ENCODE data around the gene CHCHD3.

The CHCHD3 gene

DNA sequence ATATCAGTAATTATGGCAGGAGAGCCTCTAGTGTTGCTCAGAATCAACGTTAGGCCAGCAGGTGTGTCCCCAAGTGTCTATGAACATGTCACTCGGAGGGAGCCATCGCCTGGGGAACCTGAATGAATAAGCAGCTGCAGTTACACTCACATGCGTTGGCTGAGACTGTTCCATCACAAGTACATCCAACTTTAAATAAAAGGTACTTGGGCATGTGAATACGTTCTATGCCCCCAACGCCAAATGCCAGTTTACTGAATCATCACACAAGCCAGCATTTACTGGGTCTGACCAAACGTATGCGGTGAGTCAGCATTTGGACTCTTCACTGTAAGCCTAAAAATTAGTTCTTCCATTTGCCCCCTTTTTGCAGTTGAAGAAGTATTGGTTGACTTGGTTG is 298.1 kb downstream of the CHCHD3 start:
- no peak overlapping the region for H3K4me3 ChIP-seq (ENCODE audit: low read depth, low read length)
- peak; percentile 84 for DNase-seq (ENCODE audit: low read depth)
- in situ Hi-C loops (cut with HindIII; ENCODE audit: low sequenced_read_pairs): no loop called here

GRCh38 chr7:132782777-132783640 is 298.9 kb downstream of the CHCHD3 start:
- in situ Hi-C loops (cut with HindIII; ENCODE audit: low sequenced_read_pairs): no loop called here

More for the DNA sequence above, 298.1 kb downstream of the CHCHD3 start:
- TF ChIP-seq, protein P1, sequence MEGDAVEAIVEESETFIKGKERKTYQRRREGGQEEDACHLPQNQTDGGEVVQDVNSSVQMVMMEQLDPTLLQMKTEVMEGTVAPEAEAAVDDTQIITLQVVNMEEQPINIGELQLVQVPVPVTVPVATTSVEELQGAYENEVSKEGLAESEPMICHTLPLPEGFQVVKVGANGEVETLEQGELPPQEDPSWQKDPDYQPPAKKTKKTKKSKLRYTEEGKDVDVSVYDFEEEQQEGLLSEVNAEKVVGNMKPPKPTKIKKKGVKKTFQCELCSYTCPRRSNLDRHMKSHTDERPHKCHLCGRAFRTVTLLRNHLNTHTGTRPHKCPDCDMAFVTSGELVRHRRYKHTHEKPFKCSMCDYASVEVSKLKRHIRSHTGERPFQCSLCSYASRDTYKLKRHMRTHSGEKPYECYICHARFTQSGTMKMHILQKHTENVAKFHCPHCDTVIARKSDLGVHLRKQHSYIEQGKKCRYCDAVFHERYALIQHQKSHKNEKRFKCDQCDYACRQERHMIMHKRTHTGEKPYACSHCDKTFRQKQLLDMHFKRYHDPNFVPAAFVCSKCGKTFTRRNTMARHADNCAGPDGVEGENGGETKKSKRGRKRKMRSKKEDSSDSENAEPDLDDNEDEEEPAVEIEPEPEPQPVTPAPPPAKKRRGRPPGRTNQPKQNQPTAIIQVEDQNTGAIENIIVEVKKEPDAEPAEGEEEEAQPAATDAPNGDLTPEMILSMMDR (IDR thresholded peaks at IDR 0.05; ENCODE audit: low read depth, low read length, missing control alignments): no peak

DNA sequence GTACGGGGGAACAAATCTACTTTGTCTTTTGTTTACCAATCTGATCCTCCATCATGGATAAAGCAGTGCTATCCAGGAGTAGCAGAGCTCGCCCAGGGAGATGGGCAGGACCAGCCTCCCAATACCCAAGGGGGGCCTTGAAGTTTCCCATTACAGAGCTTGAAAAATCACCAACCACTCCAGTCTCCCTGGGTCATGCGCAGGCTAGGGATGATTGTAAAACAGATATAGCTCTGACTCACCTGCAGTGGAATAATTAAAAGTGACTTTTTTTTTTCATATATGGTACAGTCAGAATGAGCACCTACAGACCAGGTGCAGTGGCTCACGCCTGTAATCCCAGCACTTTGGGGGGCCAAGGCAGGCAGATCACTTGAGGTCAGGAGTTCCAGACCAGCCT is 301.1 kb downstream of the CHCHD3 start:
- TF ChIP-seq, protein P1 (IDR thresholded peaks at IDR 0.05; ENCODE audit: low read depth, low read length, missing control alignments): no peak
- no peak overlapping the region for H3K4me3 ChIP-seq (ENCODE audit: low read depth, low read length)
- DNase-seq (ENCODE audit: low read depth): no peak
- in situ Hi-C loops (cut with HindIII; ENCODE audit: low sequenced_read_pairs): no loop called here

More at GRCh38 chr7:132782777-132783640, 298.9 kb downstream of the CHCHD3 start:
- TF ChIP-seq, protein P1 (IDR thresholded peaks at IDR 0.05; ENCODE audit: low read depth, low read length, missing control alignments): peak; percentile 1
- peak; percentile 94 for DNase-seq (ENCODE audit: low read depth)
- no peak overlapping the region for H3K4me3 ChIP-seq (ENCODE audit: low read depth, low read length)

DNA sequence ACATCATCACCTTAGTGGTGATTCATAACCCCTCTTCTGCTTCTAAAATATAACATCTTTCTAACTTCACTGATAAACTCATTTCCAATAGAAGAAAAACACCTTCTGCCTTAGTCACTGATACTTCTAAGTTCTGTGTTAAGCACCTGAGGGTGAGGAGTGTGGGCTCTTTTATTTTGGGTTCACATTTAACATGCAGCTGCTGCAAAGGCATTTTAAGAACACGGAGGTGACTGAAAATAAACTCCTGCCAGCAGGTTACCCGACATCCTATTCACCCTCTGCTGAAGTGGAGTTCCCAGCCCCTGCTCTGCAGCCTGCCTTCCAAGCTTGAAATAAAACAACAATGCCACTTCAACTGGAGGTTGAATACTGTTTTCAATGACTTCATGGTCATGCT is 302.7 kb downstream of the CHCHD3 start:
- H3K4me3 ChIP-seq (ENCODE audit: low read depth, low read length): no peak overlapping the region
- TF ChIP-seq, protein P1 (IDR thresholded peaks at IDR 0.05; ENCODE audit: low read depth, low read length, missing control alignments): no peak
- DNase-seq (ENCODE audit: low read depth): no peak
- in situ Hi-C loops (cut with HindIII; ENCODE audit: low sequenced_read_pairs): no loop called here

DNA sequence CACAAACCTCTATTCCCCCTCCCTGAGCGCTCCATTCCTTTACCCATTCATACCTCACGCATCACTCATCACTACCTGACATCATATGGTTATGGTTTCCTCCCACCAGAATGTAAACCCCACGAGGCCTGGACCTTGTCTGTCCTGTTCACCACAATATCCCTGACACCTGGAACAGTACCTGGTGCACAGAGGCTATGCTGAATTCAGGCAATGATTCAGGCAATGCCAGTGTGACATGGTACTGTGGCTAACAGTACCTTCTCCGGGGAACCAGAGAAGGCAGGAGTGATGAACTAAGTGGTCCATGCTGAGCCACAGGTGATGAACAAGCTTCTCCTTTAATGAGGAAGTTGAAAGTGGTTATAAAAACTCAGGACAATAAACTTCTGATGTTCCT is 303.1 kb downstream of the CHCHD3 start:
- DNase-seq (ENCODE audit: low read depth): no peak
- in situ Hi-C loops (cut with HindIII; ENCODE audit: low sequenced_read_pairs): no loop called here
- TF ChIP-seq, protein P1 (IDR thresholded peaks at IDR 0.05; ENCODE audit: low read depth, low read length, missing control alignments): no peak
- H3K4me3 ChIP-seq (ENCODE audit: low read depth, low read length): no peak overlapping the region

DNA sequence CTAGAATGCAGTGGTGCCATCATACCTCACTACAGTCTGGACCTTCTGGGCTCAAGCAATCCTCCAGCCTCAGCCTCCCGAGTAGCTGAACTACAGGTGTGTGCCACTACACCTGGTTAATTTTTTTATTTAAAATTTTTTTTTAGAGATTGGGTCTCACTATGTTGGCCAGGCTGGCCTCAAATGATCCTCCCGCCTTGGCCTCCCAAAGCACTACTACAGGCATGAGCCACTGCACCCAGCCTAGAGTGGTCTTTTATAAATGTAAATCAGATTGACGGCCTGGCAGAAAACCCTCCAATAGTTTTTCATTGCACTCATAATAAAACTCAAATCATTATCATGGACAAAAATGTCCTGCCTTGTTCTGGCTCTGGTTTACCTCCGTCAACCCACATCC is 303.9 kb downstream of the CHCHD3 start:
- no peak overlapping the region for H3K4me3 ChIP-seq (ENCODE audit: low read depth, low read length)
- TF ChIP-seq, protein P1 (IDR thresholded peaks at IDR 0.05; ENCODE audit: low read depth, low read length, missing control alignments): no peak
- no peak for DNase-seq (ENCODE audit: low read depth)
- in situ Hi-C loops (cut with HindIII; ENCODE audit: low sequenced_read_pairs): no loop called here

Measured in astrocyte of the cerebellum (primary cell).